ENCODE measurements around the gene PMVK. TPM values are rescaled to one million over a fixed set of nuclear protein-coding genes. Genes with fewer than 3 reads are reported as not detected.
"Not testable (repeated sequence)": the region's sequence is repeated elsewhere in the genome, so short reads cannot be mapped to it uniquely, and the experiment has no call there.

Gene PMVK
- total RNA-seq, 1 donor from 2014 or later: 11.8 TPM

DNA sequence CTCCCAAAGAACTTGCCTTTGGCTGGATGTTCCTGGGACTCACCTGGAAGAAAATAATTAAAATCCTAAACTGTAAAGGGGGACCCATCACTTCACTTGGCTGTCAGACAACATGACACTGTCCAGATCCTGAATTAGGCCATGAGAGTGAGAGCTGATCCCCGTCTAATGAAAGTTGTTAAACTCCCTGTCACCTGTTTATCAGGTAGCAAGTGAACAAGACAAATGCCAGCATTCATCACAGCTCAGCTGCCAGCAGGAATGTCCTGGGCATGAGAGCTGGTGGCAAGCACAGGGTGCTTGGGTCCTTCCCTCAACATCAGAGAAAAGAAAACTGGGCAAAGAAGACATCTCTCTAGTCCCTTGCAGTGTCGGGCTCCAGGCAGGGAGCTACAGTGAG, 23.8 kb downstream of the PMVK start:
- TF ChIP-seq, protein P1, sequence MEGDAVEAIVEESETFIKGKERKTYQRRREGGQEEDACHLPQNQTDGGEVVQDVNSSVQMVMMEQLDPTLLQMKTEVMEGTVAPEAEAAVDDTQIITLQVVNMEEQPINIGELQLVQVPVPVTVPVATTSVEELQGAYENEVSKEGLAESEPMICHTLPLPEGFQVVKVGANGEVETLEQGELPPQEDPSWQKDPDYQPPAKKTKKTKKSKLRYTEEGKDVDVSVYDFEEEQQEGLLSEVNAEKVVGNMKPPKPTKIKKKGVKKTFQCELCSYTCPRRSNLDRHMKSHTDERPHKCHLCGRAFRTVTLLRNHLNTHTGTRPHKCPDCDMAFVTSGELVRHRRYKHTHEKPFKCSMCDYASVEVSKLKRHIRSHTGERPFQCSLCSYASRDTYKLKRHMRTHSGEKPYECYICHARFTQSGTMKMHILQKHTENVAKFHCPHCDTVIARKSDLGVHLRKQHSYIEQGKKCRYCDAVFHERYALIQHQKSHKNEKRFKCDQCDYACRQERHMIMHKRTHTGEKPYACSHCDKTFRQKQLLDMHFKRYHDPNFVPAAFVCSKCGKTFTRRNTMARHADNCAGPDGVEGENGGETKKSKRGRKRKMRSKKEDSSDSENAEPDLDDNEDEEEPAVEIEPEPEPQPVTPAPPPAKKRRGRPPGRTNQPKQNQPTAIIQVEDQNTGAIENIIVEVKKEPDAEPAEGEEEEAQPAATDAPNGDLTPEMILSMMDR (conservative IDR thresholded peaks at IDR 0.05; ENCODE audit: low read depth, low read length): no peak

GRCh38 chr1:154911691-154912550, 24.6 kb downstream of the PMVK start:
- DNase-seq (ENCODE audit: low read depth): no peak
- TF ChIP-seq, protein P1 (conservative IDR thresholded peaks at IDR 0.05; ENCODE audit: low read depth, low read length): no peak
- H3K4me3 ChIP-seq (ENCODE audit: low read depth, low read length): no peak overlapping the region

More for the DNA sequence above, 23.8 kb downstream of the PMVK start:
- DNase-seq (ENCODE audit: low read depth): no peak
- no peak overlapping the region for H3K4me3 ChIP-seq (ENCODE audit: low read depth, low read length)

DNA sequence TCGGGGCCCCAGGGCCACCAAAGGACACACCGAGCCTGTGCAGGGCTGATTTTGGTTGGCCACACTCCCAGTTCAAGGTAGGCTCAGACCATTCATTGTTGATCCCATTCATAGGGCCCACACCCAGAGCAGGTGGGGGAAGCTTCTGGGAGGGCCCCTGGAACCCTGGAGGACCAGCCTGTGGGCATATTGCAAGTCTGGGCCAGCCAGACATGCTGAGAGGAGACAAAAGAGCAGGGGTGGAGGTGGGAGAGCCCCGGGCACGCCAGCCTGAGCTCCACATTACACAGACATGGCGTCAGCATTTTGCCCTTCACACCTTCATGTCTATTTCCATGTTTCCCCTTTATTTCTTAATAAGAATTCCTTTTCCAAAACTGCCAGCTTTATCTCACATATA, 25.7 kb downstream of the PMVK start:
- H3K4me3 ChIP-seq (ENCODE audit: low read depth, low read length): no peak overlapping the region
- TF ChIP-seq, protein P1 (conservative IDR thresholded peaks at IDR 0.05; ENCODE audit: low read depth, low read length): no peak
- DNase-seq (ENCODE audit: low read depth): no peak

GRCh38 chr1:154908937-154909336, 27.6 kb downstream of the PMVK start:
- TF ChIP-seq, protein P1 (conservative IDR thresholded peaks at IDR 0.05; ENCODE audit: low read depth, low read length): no peak
- no peak for DNase-seq (ENCODE audit: low read depth)

GRCh38 chr1:154908129-154908528, 28.4 kb downstream of the PMVK start:
- DNase-seq (ENCODE audit: low read depth); H3K4me3 ChIP-seq (ENCODE audit: low read depth, low read length): not testable (repeated sequence)

More at GRCh38 chr1:154908937-154909336, 27.6 kb downstream of the PMVK start:
- H3K4me3 ChIP-seq (ENCODE audit: low read depth, low read length): no peak overlapping the region

DNA sequence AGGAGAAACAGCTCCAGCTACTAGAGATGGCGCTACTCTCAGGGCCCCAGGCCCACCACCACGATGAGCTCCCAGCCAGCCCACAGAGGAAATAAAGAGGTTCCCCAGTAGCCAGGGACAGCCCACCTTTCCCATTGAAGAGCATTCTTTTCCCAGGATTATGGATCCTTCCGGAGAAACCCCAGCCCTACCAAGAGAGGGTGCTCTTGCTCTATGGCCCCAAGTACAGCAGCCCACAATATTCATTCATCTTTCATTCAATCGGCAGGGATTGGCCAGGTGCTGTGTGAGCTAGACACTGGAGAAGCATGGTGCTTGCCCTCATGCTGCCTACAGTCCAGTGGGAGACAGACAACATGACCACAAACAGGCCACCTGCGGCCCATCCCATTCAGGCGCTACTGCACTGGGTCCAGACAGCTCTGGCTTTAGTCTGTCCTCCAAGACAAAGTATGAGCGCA, 29.9 kb downstream of the PMVK start:
- DNase-seq (ENCODE audit: low read depth): no peak
- no peak overlapping the region for H3K4me3 ChIP-seq (ENCODE audit: low read depth, low read length)
- TF ChIP-seq, protein P1 (conservative IDR thresholded peaks at IDR 0.05; ENCODE audit: low read depth, low read length): peak; percentile 51

DNA sequence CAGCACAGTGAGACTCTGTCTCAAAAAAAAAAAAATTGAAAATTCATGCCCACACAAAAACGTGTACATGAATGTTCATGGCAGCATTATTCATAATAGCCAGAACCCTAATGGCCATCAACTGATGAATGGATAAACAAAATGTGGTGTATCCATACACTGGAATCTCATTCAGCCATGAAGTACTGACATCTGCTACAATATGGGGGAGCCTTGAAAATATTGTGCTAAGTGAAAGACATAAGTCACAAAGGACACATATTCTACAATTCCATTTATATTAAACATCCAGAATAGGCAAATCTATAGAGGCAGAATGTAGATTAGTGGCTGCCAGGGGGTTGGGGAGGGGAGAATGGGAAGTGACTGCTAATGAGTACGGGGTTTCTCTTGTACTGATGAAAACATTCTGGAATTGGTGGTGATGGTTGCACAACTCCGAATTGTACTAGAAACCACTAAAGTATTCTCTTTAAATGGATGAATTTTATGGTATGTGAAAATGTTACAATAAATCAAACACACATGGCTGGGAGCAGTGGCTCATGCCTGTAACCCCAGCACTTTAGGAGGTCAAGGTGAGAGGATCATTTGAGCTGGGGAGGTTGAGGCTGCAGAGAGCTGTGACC, 33.5 kb downstream of the PMVK start:
- TF ChIP-seq, protein P1 (conservative IDR thresholded peaks at IDR 0.05; ENCODE audit: low read depth, low read length): no peak
- no peak for DNase-seq (ENCODE audit: low read depth)
- no peak overlapping the region for H3K4me3 ChIP-seq (ENCODE audit: low read depth, low read length)
